GM19238 (cell line): Measurements from ENCODE around the gene LLGL2.

Experiments used
- DNase-seq: peaks from one replicate; pipeline ENCODE4 v3.0.0; 2011; ENCODE audit warnings: low spot score; ENCODE audit not compliant: insufficient read length

LLGL2 gene

DNA sequence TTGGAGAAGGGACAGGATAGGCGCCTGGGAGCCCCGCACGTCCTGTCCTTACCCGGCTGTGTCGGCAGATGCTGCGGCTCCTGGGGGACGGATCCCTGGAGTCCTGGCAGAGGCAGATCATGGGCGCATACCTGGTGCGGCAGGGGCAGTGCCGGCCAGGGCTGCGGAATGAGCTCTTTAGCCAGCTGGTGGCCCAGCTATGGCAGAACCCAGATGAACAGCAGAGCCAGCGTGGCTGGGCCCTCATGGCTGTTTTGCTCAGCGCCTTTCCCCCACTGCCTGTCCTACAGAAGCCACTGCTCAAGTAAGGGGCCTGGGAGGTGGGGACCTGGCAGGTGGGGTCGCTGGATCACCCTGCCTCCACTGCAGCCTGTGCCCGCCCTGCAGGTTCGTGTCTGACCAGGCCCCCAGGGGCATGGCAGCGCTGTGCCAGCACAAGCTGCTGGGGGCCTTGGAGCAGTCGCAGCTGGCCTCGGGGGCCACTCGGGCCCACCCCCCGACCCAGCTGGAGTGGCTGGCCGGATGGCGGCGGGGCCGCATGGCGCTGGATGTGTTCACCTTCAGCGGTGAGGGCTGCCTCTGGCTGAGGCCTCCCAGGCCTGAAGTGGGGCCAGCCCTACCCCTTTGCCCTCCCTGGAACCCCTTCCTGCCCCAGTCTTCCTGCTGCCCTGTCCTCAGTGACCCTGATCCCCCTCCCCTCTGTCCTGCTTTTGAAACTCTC is 87.6 kb downstream of the LLGL2 start:
- no peak for DNase-seq

DNA sequence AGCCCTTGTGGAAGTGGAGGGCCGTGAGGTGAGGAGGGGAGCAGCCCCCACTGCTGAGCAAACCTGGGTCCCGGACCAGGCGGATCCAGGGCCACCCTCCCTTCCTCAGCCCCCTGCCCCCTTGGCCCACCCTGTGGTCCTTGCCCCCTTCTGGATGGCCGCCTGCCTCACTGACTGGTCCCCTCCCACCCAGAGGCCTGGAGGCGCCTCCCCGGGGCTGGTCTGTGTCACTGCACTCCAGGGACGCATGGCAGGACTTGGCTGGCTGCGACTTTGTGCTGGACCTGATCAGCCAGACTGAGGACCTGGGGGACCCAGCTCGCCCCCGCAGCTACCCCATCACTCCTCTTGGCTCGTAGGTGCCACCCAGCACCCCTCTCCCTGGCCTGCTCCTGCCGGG is 88.5 kb downstream of the LLGL2 start:
- DNase-seq = no peak

DNA sequence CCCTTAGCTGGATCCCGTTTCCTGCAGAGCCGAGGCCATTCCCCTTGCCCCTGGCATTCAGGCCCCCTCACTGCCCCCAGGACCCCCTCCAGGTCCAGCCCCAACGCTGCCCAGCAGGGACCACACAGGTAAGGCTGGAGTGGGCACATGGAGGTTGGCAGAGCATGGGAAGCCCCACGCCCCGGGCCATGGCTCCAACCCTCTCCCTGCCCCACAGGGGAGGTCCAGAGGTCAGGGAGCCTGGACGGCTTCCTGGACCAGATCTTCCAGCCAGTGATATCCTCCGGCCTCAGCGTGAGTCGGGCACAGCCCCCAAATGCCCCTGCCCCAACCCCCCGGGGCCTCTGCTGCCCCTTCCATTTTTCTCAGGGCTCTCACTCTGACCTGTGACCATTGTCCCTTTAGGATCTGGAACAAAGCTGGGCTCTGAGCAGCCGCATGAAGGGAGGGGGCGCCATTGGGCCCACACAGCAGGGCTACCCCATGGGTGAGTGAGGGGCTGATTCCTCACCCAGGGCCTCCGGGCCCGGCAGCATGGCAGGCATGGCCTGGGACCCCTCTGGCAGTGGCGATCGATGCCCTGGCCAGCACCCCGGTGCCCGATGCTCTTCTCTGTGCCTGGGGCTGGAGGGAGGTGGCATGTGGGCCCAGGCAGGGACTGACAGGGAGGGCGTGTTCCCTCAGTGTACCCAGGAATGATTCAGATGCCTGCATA is 89.2 kb downstream of the LLGL2 start:
- no peak for DNase-seq

DNA sequence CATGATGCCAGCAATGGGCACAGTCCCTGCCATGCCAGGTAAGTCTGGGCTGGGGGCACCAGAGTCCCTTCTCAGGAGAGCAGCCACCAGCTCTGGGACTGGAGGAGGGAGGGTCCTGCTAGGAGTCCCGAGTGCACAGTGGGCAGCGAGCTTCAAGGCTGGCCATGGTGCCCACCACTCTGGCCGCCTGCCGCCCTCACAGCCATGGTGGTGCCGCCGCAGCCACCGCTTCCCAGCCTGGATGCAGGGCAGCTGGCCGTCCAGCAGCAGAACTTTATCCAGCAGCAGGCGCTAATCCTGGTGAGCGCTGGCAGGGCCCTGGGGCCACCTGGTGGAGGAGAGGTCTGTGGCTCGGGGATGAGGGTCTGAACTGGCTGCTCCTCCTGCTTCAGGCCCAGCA is 89.8 kb downstream of the LLGL2 start:
- no peak for DNase-seq

DNA sequence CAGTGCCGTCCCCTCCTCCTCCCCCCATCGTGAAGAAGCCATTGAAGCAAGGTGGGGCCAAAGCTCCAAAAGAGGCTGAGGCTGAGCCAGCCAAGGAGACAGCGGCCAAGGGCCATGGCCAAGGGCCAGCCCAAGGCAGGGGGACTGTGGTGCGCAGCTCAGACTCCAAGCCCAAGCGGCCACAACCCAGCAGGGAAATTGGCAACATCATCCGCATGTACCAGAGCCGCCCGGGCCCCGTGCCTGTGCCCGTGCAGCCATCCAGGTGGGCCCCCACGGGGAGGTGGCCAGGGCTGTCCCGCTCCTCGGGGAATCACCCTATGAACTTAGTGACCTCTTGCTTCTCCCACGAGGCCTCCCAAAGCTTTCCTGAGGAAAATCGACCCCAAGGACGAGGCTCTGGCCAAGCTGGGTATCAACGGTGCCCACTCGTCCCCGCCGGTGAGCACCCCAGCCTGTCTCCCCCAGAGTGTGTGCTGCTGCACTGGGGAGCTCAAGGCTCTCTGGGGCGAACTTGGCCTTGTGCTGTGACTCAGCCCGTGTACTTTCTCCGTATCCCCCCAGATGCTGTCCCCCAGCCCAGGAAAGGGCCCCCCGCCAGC is 91.1 kb downstream of the LLGL2 start:
- no peak for DNase-seq

DNA sequence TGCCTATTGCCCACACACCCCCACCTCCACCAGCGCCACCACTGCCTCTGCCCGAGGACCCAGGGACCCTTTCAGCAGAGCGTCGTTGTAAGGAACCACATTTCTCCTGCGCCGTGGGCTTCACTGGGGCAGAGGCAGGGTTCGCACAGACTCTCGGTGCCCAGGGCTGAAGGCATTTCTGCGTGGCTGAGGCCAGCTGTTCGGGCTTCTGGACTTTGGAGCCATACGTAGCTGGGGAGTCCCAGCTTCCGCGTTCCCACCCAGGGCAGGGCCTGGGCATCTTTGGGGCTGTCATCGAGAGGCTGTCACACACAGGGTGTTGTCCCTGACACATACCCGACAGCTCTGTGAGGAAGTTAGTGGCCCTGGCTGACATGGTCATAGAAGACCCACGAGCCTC is 91.7 kb downstream of the LLGL2 start:
- no peak for DNase-seq

DNA sequence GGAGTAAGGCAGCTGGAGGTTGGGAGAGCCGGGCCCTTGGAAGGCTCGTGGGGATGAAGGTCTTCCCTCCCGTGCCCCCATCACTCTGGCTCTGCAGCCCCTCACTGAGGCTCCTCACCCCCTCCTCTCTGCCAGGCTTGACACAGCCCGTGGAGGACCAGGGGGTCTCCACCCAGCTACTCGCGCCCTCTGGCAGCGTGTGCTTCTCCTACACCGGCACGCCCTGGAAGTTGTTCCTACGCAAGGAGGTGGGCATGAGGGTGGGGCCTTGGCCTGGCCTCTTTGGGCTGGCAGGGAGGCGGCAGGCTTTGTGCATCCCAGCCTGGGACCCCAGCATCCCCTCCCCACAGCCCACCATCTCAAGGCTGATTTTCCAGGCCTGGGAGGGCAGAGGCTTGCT is 92.2 kb downstream of the LLGL2 start:
- DNase-seq = no peak

DNA sequence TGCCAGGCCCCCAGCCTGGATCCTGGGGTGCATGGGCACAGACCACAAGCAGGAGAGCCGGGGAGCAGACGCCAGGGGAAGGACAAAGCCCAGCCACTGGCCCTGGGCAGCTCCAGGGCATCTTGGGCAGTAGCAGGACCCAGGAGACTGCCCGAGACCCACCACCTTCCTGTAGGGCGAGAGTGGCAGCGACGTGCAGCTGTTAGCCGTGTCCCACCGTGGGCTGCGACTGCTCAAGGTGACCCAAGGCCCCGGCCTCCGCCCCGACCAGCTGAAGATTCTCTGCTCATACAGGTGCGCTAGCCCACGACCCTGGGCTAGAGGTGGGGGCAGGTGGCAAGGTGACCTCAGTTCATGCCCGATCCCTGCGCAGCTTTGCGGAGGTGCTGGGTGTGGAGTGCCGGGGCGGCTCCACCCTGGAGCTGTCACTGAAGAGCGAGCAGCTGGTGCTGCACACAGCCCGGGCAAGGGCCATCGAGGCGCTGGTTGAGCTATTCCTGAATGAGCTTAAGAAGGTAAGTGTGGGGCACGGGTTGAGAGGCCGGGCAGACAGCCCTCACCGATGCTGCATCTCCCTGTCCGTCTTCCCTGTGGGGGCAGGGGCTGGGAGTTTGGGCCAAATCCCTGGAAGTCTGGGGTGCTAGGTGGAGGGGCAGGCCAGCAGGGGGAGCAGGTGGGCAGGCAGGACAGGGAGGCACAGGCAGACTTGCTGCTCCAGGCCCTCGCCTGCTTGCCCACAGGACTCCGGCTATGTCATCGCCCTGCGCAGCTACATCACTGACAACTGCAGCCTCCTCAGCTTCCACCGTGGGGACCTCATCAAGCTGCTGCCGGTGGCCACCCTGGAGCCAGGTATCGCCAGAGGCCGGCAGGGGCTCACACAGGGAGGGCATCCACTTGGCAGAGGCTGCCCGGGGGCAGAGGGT is 94.3 kb downstream of the LLGL2 start:
- no peak for DNase-seq

DNA sequence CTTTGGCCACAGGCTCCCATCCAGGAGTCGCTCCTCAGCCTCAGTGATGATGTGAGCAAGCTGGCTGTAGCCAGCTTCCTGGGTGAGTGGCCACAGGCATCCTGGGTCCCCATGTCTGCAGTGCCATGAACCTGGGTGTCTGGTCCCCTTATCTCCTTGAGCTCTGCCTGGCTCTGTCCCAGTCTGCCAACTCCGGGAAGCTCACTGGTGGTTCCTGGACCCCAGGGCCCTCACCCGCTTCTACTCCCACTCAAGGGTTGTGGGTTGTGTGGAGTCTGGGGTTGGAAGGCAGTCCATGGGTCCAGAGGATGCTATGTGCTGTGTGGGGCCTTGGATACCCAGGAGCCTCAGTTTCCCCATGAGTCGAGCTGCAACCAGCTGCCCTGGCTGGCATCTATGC is 96.0 kb downstream of the LLGL2 start:
- no peak for DNase-seq

DNA sequence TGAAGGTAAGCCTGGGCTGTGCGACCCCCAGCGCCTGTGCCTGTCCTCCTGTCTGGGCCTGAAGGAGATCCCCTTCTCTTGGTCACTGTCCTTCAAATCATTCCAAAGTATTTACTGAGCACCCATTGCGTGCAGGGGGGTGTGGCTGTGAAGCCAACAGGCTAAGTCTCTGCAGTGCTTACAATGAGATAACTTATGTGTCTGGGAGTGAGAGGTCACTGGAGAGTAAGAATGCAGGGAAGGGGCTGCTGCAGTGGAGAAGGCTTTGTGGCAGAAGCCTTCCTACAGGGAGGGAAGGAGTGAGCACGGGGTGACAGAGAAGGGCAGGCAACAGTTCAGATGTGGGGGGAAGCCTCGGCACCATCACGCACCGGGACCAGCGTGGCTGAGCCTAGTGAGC is 96.6 kb downstream of the LLGL2 start:
- no peak for DNase-seq

DNA sequence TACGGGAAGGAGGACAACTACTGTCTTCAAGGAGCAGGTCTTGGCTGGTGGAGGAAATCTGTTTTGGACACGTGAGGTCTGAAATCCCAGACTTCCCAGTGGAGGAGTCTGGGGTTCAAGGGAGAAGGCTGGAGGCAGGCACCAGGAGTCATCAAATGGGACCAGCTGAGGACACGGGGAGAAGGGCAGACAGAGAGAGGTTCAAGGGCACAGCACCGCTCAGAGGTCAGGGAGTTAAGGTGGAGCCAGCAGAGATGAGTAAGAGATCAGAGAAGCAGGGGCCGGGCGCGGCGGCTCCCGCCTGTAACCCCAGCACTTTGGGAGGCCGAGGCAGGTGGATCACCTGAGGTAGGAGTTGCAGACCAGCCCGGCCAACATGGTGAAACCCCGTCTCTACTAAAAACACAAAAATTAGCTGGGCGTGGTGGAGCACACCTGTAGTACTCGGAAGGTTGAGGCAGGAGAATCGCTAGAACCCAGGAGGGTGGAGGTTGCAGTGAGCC is 97.3 kb downstream of the LLGL2 start:
- DNase-seq = no peak

DNA sequence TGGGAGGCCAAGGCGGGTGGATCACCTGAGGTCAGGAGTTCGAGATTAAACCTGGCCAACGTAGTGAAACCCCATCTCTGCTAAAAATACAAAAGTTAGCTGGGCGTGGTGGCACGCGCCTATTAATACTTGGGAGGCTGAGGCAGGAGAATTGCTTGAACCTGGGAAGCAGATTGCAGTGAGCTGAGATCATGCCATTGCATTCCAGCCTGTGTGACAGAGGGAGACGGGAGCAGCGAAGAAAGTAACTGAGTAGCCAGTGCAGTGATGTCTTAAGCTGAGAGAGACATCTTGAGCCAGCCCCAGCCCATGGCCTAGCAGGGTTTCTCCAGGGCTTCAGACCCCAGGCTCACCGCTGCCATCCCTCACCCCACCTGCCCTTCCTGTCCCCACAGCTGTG is 97.9 kb downstream of the LLGL2 start:
- DNase-seq = no peak

DNA sequence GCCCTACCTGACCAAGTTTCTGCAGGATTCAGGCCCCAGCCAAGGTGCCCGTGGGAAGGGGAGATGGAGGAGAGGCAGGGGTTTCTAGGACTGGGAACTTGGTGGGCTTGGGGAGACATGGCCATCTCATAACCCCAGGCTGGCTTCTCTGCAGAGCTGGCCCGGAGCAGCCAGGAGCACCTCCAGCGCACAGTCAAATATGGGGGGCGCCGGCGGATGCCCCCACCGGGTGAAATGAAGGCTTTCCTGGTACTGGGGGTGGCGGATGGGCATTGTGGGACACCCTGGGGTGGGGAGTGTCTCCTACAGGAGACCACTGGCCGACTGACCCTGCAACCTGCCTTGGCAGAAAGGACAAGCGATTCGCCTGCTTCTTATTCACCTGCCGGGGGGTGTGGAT is 98.5 kb downstream of the LLGL2 start:
- no peak for DNase-seq
